Left ventricle myocardium inferior (tissue), 1 donor: ENCODE measurements around the gene PJA1. TPM values are rescaled to one million over a fixed set of nuclear protein-coding genes. Genes with fewer than 3 reads are reported as not detected.

Source experiments
- DNase-seq: peaks from one replicate; pipeline ENCODE4 v3.0.0-alpha.2; 2020
- H3K27ac ChIP-seq: fragments of 200-600 bp; replicated peaks from 2 replicates; pipeline ENCODE4 v1.8.0; 2021
- H3K27me3 ChIP-seq: fragments of 200-600 bp; 2 replicates; pipeline ENCODE4 v1.8.0; 2021; ENCODE audit warnings: low read depth
- H3K36me3 ChIP-seq: fragments of 200-600 bp; 2 replicates; pipeline ENCODE4 v1.8.0; 2021
- H3K4me1 ChIP-seq: fragments of 200-600 bp; 2 replicates; pipeline ENCODE4 v1.8.0; 2021
- H3K4me3 ChIP-seq: fragments of 200-600 bp; 2 replicates; pipeline ENCODE4 v1.8.0; 2021; ENCODE audit warnings: mild to moderate bottlenecking, moderate library complexity
- H3K9me3 ChIP-seq: fragments of 200-600 bp; replicated peaks from 2 replicates; pipeline ENCODE4 v1.8.0; 2021
- CTCF ChIP-seq: fragments of 200-600 bp; IDR thresholded peaks from 2 replicates; pipeline ENCODE4 v1.8.0; 2021; ENCODE audit warnings: antibody characterized with exemption, mild to moderate bottlenecking, borderline replicate concordance
- intact Hi-C: fragments of 100-400 bp; cut with micrococcal nuclease; formaldehyde crosslinking; loops from one replicate; pipeline ENCODE4 v1.11.0; 2022
- long read RNA-seq: library from polyadenylated mRNA; unstranded; transcript quantifications from one replicate; pipeline ENCODE4 v2.0.0, GENCODE V29; 2021
- total RNA-seq: library from RNA; stranded (reverse); fragmentation: NEBNext Ultra II Directional; extraction: Animal tissue kit (Norgen Biotek cat#: 25700); gene quantifications from one replicate; pipeline ENCODE4 v1.2.1, GENCODE V29; 2021
- donor health status: DM: no; HTN: yes; CAD: no; lungs with severe emphysema.

The PJA1 gene
- total RNA-seq: 18.2 TPM
- long read RNA-seq, transcript PJA1-202 (2 exons, 2,672 nt): major isoform, 52 of 66 reads
- long read RNA-seq, transcript PJA1-201 (2 exons, 2,755 nt): minor isoform, 8 of 66 reads
- long read RNA-seq, partial matches to known transcripts: 0 of 66 reads
- long read RNA-seq, other reads (novel, unspliced or antisense): 1 of 66 reads

GRCh38 chrX:69165087-69165651, at the start of gene PJA1:
Gene PJA1 (minus strand): TSS chrX:69165453. CDS start chrX:69163073, 2,380 bp downstream.
- Histone ChIP-seq H3K27me3 (no peaks in the 10 kb centered on the region), H3K36me3 (no peaks in the 10 kb centered on the region), H3K27ac (peak within 1 kb of the TSS; percentile 83), H3K4me3 (peak within 1 kb of the TSS; percentile 80), H3K4me1 (peaks cover 4% of the 10 kb centered on the region), H3K9me3 (no peaks in the 10 kb centered on the region)
- peak; percentile 76 for DNase-seq
- intact Hi-C loops: no loop called here
- TF ChIP-seq CTCF: no peak

- TF ChIP-seq CTCF: no peak
- Histone ChIP-seq H3K4me1 (peaks cover 5% of the 10 kb centered on the region), H3K9me3 (no peaks in the 10 kb centered on the region), H3K36me3 (no peaks in the 10 kb centered on the region), H3K27ac (no peak overlapping the region), H3K4me3 (no peak overlapping the region), H3K27me3 (no peaks in the 10 kb centered on the region)
- intact Hi-C loops: no loop called here
- DNase-seq: no peak
Measured at GRCh38 chrX:69214463-69214862, 49.2 kb upstream of the PJA1 start.

GRCh38 chrX:69211701-69212100, 46.4 kb upstream of the PJA1 start:
- H3K27me3 ChIP-seq: no peaks in the 10 kb centered on the region
- H3K27ac ChIP-seq: no peak overlapping the region
- H3K9me3 ChIP-seq: no peaks in the 10 kb centered on the region
- no peaks in the 10 kb centered on the region for H3K36me3 ChIP-seq
- H3K4me1 ChIP-seq: no peaks in the 10 kb centered on the region
- no peak overlapping the region for H3K4me3 ChIP-seq
- DNase-seq: no peak
- TF ChIP-seq CTCF: no peak
- intact Hi-C loops: no loop called here

- intact Hi-C loops: no loop called here
- no peak for TF ChIP-seq CTCF
- no peak overlapping the region for H3K4me3 ChIP-seq
- no peaks in the 10 kb centered on the region for H3K4me1 ChIP-seq
- H3K27me3 ChIP-seq: no peaks in the 10 kb centered on the region
- no peak for DNase-seq
- no peaks in the 10 kb centered on the region for H3K36me3 ChIP-seq
- H3K27ac ChIP-seq: no peak overlapping the region
- H3K9me3 ChIP-seq: no peaks in the 10 kb centered on the region
Measured at GRCh38 chrX:69210581-69210980, 45.3 kb upstream of the PJA1 start.

GRCh38 chrX:69207216-69207615, 42.0 kb upstream of the PJA1 start:
- Histone ChIP-seq H3K4me3 (no peak overlapping the region), H3K27me3 (no peaks in the 10 kb centered on the region), H3K27ac (no peak overlapping the region), H3K36me3 (no peaks in the 10 kb centered on the region), H3K9me3 (no peaks in the 10 kb centered on the region), H3K4me1 (no peaks in the 10 kb centered on the region)
- intact Hi-C loops: no loop called here
- TF ChIP-seq CTCF: no peak
- no peak for DNase-seq
